Left kidney (tissue), 2 donors: ENCODE results near the gene ACOT9. TPM values are rescaled to one million over a fixed set of nuclear protein-coding genes. Genes with fewer than 3 reads are reported as not detected.
A peak's percentile ranks its signal among the peaks of the same experiment; 100 is the strongest.
"Not testable (repeated sequence)": the region's sequence is repeated elsewhere in the genome, so short reads cannot be mapped to it uniquely, and the experiment has no call there.

ENCODE experiments used
- DNase-seq: peaks from one replicate; pipeline ENCODE4 v3.0.0-alpha.2; 2013
- polyA plus RNA-seq: library from polyadenylated mRNA; unstranded; fragments of 120-200 nt; gene quantifications from one replicate; pipeline ENCODE4 v1.2.1, GENCODE V29; 2013; ENCODE audit not compliant: insufficient read length

ACOT9 gene
- polyA plus RNA-seq, 1 donor, result 42.2 TPM

- no peak for DNase-seq
Observed at GRCh38 chrX:23766650-23767551, 23.8 kb upstream of the ACOT9 start.

DNA sequence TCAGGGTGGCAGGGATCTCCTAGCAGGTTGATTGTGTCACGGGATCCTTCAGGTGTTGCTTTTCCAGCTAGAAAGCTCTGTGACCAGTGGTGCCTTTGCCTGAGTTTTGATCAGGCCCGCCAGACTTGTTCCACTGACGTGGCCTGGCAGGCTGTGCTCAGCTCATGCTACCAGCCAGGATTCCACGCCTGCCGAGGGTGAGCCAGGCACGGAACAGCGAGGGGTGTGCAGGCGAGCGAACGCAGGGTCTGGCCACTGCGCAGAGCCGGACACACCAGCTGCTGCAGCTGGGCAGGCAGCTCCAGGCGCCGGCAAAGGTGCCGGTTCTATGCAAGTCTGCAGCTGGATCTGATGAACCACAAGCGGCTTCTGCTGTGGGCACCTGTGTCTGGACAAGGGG is 22.8 kb upstream of the ACOT9 start:
- no peak for DNase-seq

GRCh38 chrX:23765449-23765848 is 22.4 kb upstream of the ACOT9 start:
- no peak for DNase-seq

DNA sequence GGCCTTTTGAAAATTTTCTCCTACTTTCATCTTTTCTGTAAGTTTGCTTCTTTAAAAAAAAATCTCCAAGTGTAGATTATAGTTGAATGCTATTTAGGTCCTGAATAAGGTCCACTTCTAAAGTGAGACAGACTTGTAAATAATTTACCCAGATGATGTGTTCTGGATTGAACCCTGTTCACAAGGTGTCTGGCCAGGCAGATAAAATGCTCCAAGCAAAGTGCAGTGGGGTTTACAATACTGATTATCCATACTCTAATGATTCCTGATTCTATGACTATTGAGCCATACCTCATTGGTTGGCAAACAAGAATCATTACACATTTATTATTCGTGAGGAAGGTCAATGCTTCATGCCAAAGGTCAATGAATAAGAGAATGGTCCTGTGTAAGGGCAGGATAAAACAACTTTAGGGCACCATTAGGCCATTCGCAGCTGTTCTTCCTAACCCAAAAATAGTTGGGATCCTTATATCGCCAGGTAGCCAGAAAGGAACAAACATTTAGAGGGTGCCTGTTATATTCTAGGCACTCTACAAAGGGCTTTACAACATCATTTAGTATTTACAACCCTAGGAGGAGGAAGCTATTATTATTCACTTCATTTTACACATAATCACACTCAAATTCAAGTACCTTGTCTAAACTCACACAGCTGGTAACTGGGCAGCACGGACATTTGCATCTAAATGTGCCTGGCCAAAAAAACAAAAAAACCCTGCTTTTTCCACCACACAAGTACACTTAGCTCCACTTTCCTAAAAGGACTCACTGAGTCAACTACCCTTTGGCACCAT is 21.3 kb upstream of the ACOT9 start:
- no peak for DNase-seq

GRCh38 chrX:23759821-23760220 is 16.7 kb upstream of the ACOT9 start:
- no peak for DNase-seq

GRCh38 chrX:23756165-23756564 is 13.1 kb upstream of the ACOT9 start:
- peak; percentile 39 for DNase-seq

- DNase-seq, result no peak
Observed at GRCh38 chrX:23754664-23755063, 11.6 kb upstream of the ACOT9 start.

DNA sequence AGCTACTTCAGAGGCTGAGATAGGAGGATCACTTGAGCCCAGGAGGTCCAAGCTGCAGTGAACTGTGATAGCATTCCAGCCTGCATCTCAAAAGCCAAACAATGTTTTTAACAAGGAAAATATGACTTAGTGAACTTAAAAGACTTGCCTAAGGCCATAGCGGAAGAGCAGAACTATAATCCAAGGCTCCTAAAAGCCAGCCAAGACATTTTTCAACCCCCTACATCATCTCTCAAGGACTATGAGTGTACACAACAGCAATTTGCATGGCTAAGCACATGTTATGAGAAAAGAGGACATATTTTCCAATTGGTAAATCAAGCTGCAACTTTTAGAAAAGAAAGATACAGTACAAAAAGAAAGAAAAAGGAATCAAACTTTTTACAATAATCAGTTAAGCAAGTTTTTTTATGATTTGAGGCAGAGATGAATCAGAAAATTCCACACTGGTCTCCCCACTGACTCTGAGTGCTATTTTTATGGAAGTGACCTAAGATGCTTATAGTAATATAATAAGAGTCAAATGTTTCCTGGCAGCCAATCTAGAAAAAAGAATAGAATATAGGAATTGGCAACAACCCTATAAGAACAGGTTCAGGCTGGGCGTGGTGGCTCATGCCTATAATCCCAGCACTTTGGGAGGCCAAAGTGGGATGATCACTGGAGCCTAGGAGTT is 9.8 kb upstream of the ACOT9 start:
- DNase-seq, result no peak

- no peak for DNase-seq
Observed at GRCh38 chrX:23749576-23749975, 6.5 kb upstream of the ACOT9 start.

DNA sequence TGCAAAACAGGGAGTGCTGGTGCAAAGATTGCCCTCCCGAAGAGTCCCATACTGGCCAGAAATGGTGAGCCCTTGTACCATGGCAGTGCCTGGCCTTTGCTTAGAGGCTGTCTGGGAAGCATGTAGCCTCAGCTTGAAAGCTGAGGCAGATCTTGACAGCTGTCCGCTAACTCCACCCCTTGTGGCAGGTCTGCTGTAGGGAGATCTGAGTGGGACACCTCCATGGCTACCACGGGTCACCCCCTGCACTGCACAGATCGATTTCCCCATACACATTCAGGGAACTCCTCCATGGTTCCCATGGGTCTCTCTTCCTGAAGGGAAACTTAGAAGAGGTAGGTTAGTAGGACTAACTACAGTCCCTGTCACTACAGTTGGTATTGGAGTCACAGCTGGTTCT is 6.1 kb upstream of the ACOT9 start:
- DNase-seq, result no peak

DNA sequence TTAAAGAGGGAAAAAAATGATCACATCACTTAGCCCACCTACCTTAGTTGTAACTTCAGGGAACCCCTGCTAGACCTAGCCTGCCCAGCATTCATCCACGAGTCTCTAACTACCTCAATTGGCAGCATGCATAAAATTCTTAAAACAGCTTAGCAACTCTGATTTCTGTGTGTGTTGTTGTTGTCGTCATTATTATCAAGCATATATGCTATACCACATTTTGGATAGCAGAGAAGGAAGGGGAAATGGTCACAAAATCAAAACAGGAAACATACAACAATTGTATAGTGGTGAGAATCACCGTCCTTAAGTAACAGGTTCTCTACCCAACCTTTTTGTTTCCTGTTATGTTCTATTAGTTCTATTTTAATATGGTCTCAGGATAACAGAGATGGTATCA is 2.7 kb upstream of the ACOT9 start:
- no peak for DNase-seq

GRCh38 chrX:23743623-23743971 is 521 bp upstream of the ACOT9 start:
- DNase-seq, result not testable (repeated sequence)

DNA sequence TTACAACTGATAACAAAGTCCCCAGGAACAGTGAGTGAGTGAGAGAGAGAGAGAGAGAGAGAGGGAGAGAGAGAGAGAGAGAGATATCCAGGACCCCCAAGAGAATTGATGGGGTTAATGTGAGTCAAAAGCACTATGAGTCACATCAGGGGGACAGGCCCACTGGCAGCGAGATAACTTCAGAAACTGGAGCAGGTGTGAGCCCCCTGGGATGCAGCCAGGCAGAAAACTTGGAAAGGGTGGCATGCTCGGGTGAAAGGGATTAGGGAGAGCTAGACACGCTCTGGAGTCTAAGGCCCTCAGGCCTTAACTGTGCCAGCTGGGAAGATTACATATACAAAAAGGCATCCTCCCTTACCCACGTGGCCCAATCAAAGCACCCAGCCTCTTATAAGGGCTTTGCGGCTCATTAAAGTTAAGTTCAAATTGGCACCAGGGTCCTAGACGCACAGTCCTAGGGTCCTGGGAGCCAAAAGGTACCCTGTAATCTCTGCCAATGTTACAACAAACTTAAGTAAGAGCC is 841 bp downstream of the ACOT9 start:
- DNase-seq, result peak; percentile 53

GRCh38 chrX:23737413-23737812 is 5.7 kb downstream of the ACOT9 start:
- DNase-seq, result no peak

- DNase-seq, result no peak
Observed at GRCh38 chrX:23736030-23736429, 7.0 kb downstream of the ACOT9 start.

DNA sequence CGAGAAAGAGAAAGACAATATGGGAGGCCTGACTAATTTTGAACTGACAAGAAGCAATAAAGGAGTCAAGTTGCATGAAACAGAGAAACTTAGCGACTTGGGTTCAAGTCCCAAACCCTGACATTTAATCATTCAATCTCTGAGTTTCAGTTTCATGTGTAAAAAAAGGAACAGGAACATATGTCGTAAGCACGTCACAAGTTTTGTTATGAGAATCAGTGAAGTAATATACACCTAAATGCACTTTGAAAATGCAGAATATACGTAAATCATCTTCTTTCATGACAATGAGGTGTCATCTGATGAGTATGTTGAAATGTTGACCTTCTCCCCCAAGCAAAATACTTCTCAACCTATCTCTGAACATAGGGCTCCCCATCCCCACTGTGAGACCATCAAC is 10.4 kb downstream of the ACOT9 start:
- DNase-seq, result no peak

GRCh38 chrX:23731951-23732350 is 11.1 kb downstream of the ACOT9 start:
- no peak for DNase-seq

DNA sequence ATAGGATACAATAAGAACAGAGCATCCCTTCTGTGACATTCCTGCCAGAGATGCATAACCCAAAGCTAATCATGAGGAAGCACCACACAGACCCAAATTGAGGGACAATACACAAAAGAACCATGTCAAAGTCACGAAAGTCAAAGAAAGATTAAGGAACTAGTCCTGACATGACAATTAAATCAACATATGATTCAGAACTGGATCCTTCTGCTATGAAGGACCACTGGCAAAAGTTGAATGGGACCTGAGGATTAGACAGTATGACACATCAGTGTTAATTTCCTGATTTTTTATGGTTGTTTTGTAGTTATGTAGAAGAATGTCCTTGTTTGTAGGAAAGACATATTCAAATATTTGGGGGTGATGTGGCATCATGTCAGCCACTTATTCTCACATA is 13.9 kb downstream of the ACOT9 start:
- DNase-seq, result no peak

DNA sequence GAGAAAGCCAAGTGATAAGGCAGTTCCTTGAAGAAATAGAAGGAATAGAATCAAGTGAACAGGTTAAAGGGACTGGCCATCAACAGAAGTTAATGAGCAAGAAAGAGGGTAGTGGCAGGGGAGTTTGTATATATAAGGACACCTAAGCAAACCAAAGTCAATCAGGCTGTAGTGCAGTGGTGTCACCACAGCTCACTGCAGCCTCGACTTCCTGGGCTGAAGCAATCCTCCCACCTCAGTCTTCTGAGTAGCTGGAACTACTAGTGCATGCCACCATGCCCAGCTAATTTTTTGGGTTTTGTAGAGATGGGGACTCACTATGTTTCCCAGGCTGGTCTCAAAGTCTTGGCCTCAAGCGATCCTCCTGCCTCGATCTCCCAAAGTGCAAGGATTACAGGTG is 15.9 kb downstream of the ACOT9 start:
- no peak for DNase-seq

GRCh38 chrX:23726191-23726590 is 16.9 kb downstream of the ACOT9 start:
- no peak for DNase-seq

GRCh38 chrX:23720117-23720677 is 22.9 kb downstream of the ACOT9 start:
- DNase-seq, result no peak

- no peak for DNase-seq
Observed at GRCh38 chrX:23705235-23705634, 37.8 kb downstream of the ACOT9 start.
